Lung microvascular endothelial cell (primary cell): ENCODE measurements around the gene PHLDA1. TPM values are rescaled to one million over a fixed set of nuclear protein-coding genes. Genes with fewer than 3 reads are reported as not detected.

Experiments
- DNase-seq, 2 donors: peaks; one replicate each; pipeline versions ENCODE4 v3.0.0 to v3.0.0-alpha.2; 2010; ENCODE audit warnings: low read depth in 2 of 2
- total RNA-seq: library from RNA; depleted of rRNA; stranded (reverse); fragments of >200 nt; gene quantifications from 2 replicates; pipeline ENCODE4 v1.2.1, GENCODE V29; 2014

Gene PHLDA1
- 13.1 and 16.1 TPM in 2 replicates for total RNA-seq

- DNase-seq: peak; percentile 98 to 99
These were observed at the start of gene PHLDA1 for GRCh38 chr12:76031414-76032042. TSS of gene PHLDA1 (minus strand) at chr12:76031776.

- no peak for DNase-seq
These were observed 49.3 kb upstream of the PHLDA1 start for GRCh38 chr12:76080729-76081415.

GRCh38 chr12:76080017-76080728, 48.6 kb upstream of the PHLDA1 start:
- DNase-seq: peak in 1 of 2 donors; percentile 5

- no peak for DNase-seq
These were observed 47.2 kb upstream of the PHLDA1 start for GRCh38 chr12:76078748-76079147.

GRCh38 chr12:76075448-76075847, 43.9 kb upstream of the PHLDA1 start:
- no peak for DNase-seq

GRCh38 chr12:76074701-76075336, 43.2 kb upstream of the PHLDA1 start:
- no peak for DNase-seq

GRCh38 chr12:76073561-76073960, 42.0 kb upstream of the PHLDA1 start:
- DNase-seq: no peak

GRCh38 chr12:76072568-76072967, 41.0 kb upstream of the PHLDA1 start:
- DNase-seq: no peak

- DNase-seq: no peak
These were observed 37.8 kb upstream of the PHLDA1 start for GRCh38 chr12:76069339-76069738.

GRCh38 chr12:76065917-76066316, 34.3 kb upstream of the PHLDA1 start:
- DNase-seq: no peak

GRCh38 chr12:76064904-76065303, 33.3 kb upstream of the PHLDA1 start:
- no peak for DNase-seq

- no peak for DNase-seq
These were observed 28.5 kb upstream of the PHLDA1 start for GRCh38 chr12:76060111-76060510.

- no peak for DNase-seq
These were observed 25.8 kb upstream of the PHLDA1 start for GRCh38 chr12:76057326-76057725.

- DNase-seq: no peak
These were observed 23.8 kb upstream of the PHLDA1 start for GRCh38 chr12:76055393-76055792.

GRCh38 chr12:76049575-76050251, 18.1 kb upstream of the PHLDA1 start:
- DNase-seq: no peak

- no peak for DNase-seq
These were observed 16.2 kb upstream of the PHLDA1 start for GRCh38 chr12:76047742-76048141.

GRCh38 chr12:76047060-76047459, 15.5 kb upstream of the PHLDA1 start:
- no peak for DNase-seq

GRCh38 chr12:76043377-76043776, 11.8 kb upstream of the PHLDA1 start:
- no peak for DNase-seq

- no peak for DNase-seq
These were observed 10.6 kb upstream of the PHLDA1 start for GRCh38 chr12:76042147-76042546.

GRCh38 chr12:76041406-76041805, 9.8 kb upstream of the PHLDA1 start:
- no peak for DNase-seq

- DNase-seq: no peak
These were observed 8.9 kb upstream of the PHLDA1 start for GRCh38 chr12:76040461-76040860.

GRCh38 chr12:76038176-76038575, 6.6 kb upstream of the PHLDA1 start:
- DNase-seq: no peak
